Measurements from ENCODE around the gene SMIM33. TPM values are rescaled to one million over a fixed set of nuclear protein-coding genes. Genes with fewer than 3 reads are reported as not detected.

The SMIM33 gene
- polyA plus RNA-seq, 1 of the 3 experiments (the other 2 are of a cell fraction), result not detected

DNA sequence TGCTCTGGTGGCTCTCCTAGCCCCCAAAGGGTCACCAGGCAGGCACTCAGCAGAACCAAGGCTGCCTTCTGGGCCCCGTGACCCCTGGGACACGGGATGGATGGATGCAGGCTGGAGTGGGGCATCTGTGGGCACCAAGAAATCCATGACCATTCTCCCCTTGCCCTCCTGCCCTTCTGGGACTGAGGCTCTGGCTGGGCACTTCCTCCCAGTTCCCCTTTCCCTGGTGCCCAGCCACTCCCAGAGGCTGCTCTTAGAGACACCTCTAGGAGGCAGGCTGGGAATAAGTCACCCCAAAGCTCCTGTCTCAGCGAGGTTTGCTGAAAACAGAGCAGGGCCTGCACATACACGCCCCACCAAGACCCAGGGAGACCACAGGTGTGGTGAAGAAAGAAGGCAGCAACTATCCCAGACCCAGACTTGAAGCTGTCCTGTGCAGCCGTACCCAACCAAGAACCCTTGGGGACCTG lies 10.8 kb downstream of the SMIM33 start:
- WGBS (ENCODE audit: low lambda C conversion rate), result 85% methylated on average over 5 of the region's 5 CpGs
- peaks cover 15 to 26% of the 10 kb centered on the region in 2 experiments for H3K36me3 ChIP-seq (replicated peaks in 1 of 2; ENCODE audit: control insufficient read depth in 1 of 2, insufficient read depth in 2 of 2, low read length in 1 of 2)
- H4K20me1 ChIP-seq (ENCODE audit: insufficient read depth), result no peaks in the 10 kb centered on the region
- peaks cover 22% of the 10 kb centered on the region for H3F3A ChIP-seq (replicated peaks; ENCODE audit: insufficient read depth)
- H3K9ac ChIP-seq, result peak overlapping the region; percentile 84
- H3K79me2 ChIP-seq (ENCODE audit: insufficient read depth), result peaks cover 45% of the 10 kb centered on the region
- H3K9me2 ChIP-seq, result no peaks in the 10 kb centered on the region
- peaks cover 14% of the 10 kb centered on the region in 2 experiments; a peak in 2 of 4 replicates for H3K4me1 ChIP-seq (ENCODE audit: control insufficient read depth in 1 of 2, insufficient read depth in 2 of 2, low read depth in 1 of 2, low read length in 1 of 2)
- peak; percentile 31 for DNase-seq
- no peaks in the 10 kb centered on the region for H3K27me3 ChIP-seq (ENCODE audit: insufficient read depth)
- H3K9me3 ChIP-seq, result no peaks in the 10 kb centered on the region
- peak overlapping the region; percentile 91 to 100 for H3K27ac ChIP-seq (ENCODE audit: low read depth in 2 of 2, low read length in 1 of 2)
- peak overlapping the region; percentile 50 to 69 for H3K4me3 ChIP-seq (ENCODE audit: low read depth in 2 of 2, low read length in 1 of 2)
- TF ChIP-seq RAD21 (IDR thresholded peaks at IDR 0.05; ENCODE audit: low read length) (peak; percentile 12; the same call in 1 of the 2 replicates), TCF12 (IDR thresholded peaks at IDR 0.05) (no peak), FOXM1 (IDR thresholded peaks at IDR 0.05; ENCODE audit: low read depth) (no peak), YY1 (IDR thresholded peaks at IDR 0.05; ENCODE audit: low read depth) (no peak)
- TF ChIP-seq, protein P1, sequence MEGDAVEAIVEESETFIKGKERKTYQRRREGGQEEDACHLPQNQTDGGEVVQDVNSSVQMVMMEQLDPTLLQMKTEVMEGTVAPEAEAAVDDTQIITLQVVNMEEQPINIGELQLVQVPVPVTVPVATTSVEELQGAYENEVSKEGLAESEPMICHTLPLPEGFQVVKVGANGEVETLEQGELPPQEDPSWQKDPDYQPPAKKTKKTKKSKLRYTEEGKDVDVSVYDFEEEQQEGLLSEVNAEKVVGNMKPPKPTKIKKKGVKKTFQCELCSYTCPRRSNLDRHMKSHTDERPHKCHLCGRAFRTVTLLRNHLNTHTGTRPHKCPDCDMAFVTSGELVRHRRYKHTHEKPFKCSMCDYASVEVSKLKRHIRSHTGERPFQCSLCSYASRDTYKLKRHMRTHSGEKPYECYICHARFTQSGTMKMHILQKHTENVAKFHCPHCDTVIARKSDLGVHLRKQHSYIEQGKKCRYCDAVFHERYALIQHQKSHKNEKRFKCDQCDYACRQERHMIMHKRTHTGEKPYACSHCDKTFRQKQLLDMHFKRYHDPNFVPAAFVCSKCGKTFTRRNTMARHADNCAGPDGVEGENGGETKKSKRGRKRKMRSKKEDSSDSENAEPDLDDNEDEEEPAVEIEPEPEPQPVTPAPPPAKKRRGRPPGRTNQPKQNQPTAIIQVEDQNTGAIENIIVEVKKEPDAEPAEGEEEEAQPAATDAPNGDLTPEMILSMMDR (IDR thresholded peaks at IDR 0.05), result peak; percentile 40
- TF ChIP-seq, protein P2, sequence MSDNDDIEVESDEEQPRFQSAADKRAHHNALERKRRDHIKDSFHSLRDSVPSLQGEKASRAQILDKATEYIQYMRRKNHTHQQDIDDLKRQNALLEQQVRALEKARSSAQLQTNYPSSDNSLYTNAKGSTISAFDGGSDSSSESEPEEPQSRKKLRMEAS (IDR thresholded peaks at IDR 0.05; ENCODE audit: low read depth), result peak; percentile 9; the same call in 1 of the 2 replicates
- POLR2A ChIA-PET, result interaction anchor here (0.8 to 1.0 kb wide), 2 partner anchors 36 to 42 kb away, joined by 3 to 4 read pairs; partner anchors contain the start of gene DNAJC18
- CTCF ChIA-PET, result interaction anchor here (0.9 to 2.4 kb wide), 3 partner anchors 36 to 61 kb away, joined by 3 to 11 read pairs (median 5); no protein-coding TSS in a partner anchor
- H3K4me2 ChIP-seq, result peak overlapping the region; percentile 96
- H2AFZ ChIP-seq (ENCODE audit: low read depth), result no peak overlapping the region

DNA sequence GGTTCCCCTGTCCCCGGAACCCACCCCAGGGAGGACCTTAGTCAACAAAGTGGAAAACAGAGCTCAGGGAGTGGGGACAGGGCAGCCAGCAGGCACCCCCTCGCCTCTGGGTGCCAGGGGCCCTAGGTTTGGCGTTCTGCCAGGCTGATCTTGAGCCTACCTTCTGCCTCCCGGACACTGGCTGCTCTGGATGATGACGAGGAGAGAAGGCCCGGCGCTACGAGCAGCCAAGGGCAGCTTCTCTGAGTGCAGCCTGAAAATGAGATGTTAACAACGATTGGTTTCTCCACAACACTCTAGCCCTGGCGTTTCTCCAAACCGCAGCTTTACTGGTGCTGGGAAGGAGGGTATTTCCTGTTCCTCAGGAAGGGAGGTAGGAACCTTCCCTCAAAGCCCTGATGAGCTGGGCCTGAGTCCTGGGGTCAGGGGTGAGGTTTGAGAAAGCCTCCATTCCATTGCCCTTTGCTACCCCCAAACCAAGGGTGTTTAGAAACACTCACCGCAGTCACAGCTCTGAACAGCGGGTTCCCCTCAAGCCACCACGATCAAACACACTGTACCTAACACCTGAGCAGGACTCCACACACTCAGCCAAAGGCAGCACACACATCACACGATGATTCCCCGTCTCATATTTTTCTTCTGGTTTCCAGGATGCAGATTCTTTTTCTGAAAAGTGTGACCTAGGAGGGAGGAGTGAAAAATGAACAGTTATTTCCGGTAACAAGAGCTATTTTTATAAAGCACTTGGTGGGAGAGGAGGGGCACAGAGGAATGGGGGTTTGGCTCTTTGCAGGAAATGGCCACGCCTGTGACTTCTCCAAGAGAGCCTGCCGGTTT lies 11.5 kb downstream of the SMIM33 start, which contains the start of gene STING1:
STING1 (minus strand) TSS at position 709 of the 840 bp plus-strand sequence. CDS start 1,054 bp downstream, outside the sequence.
- CTCF ChIA-PET, result interaction anchor here (0.7 to 2.4 kb wide), 4 partner anchors 13 to 62 kb away, joined by 3 to 11 read pairs (median 4); no protein-coding TSS in a partner anchor
- peaks cover 45% of the 10 kb centered on the region for H3K79me2 ChIP-seq (ENCODE audit: insufficient read depth)
- H3K4me2 ChIP-seq, result peak within 1 kb of the TSS; percentile 96
- no peaks in the 10 kb centered on the region for H3K9me2 ChIP-seq
- H3K4me1 ChIP-seq (ENCODE audit: control insufficient read depth in 1 of 2, insufficient read depth in 2 of 2, low read depth in 1 of 2, low read length in 1 of 2), result peaks cover 14% of the 10 kb centered on the region in 2 experiments; a peak in 2 of 4 replicates
- H2AFZ ChIP-seq (ENCODE audit: low read depth), result peak within 1 kb of the TSS; percentile 76; the same call in 1 of the 2 replicates
- peak within 1 kb of the TSS; percentile 91 to 100 for H3K27ac ChIP-seq (ENCODE audit: low read depth in 2 of 2, low read length in 1 of 2)
- H3K27me3 ChIP-seq (ENCODE audit: insufficient read depth), result no peaks in the 10 kb centered on the region
- peak within 1 kb of the TSS; percentile 84 for H3K9ac ChIP-seq
- DNase-seq, result peak; percentile 66
- POLR2A ChIA-PET, result interaction anchor here (0.8 to 1.0 kb wide), 2 partner anchors 36 to 43 kb away, joined by 3 to 4 read pairs; partner anchors contain the start of gene DNAJC18
- no peaks in the 10 kb centered on the region for H3K9me3 ChIP-seq
- H3K36me3 ChIP-seq (replicated peaks in 1 of 2; ENCODE audit: control insufficient read depth in 1 of 2, insufficient read depth in 2 of 2, low read length in 1 of 2), result peaks cover 11 to 26% of the 10 kb centered on the region in 2 experiments
- peak within 1 kb of the TSS; percentile 50 to 69 for H3K4me3 ChIP-seq (ENCODE audit: low read depth in 2 of 2, low read length in 1 of 2)
- H3F3A ChIP-seq (replicated peaks; ENCODE audit: insufficient read depth), result peaks cover 22% of the 10 kb centered on the region
- H4K20me1 ChIP-seq (ENCODE audit: insufficient read depth), result no peaks in the 10 kb centered on the region
- WGBS (ENCODE audit: low lambda C conversion rate), result 27% methylated on average over 15 of the region's 19 CpGs
- TF ChIP-seq POLR2AphosphoS5 (IDR thresholded peaks at IDR 0.05; ENCODE audit: low read depth, low read length) (no peak; the same call in none of the 2 replicates), NRF1 (IDR thresholded peaks at IDR 0.05; ENCODE audit: low read depth, low read length) (no peak), SIN3A (IDR thresholded peaks at IDR 0.05; ENCODE audit: borderline replicate concordance, low read depth, low read length) (peak; percentile 52; the same call in 1 of the 2 replicates), EZH2phosphoT487 (IDR thresholded peaks at IDR 0.05; ENCODE audit: borderline replicate concordance, low read depth) (no peak), EP300 (IDR thresholded peaks at IDR 0.05; ENCODE audit: borderline replicate concordance in 1 of 2, low read depth in 1 of 2, low read length in 1 of 2) (peak; percentile 22 to 70; a peak in 1 of 4 replicates), GABPA (IDR thresholded peaks at IDR 0.05; ENCODE audit: low read depth) (peak; percentile 68), RXRA (IDR thresholded peaks at IDR 0.05; ENCODE audit: borderline replicate concordance, low read depth) (no peak), MXI1 (IDR thresholded peaks at IDR 0.05; ENCODE audit: low read depth, low read length) (no peak), JUND (IDR thresholded peaks at IDR 0.05) (peak; percentile 57; the same call in 1 of the 2 replicates), MEF2A (IDR thresholded peaks at IDR 0.05; ENCODE audit: borderline replicate concordance, low read depth) (peak; percentile 83; the same call in 1 of the 2 replicates), FOSL2 (IDR thresholded peaks at IDR 0.05; ENCODE audit: borderline replicate concordance, low read depth) (peak; percentile 43; the same call in 1 of the 2 replicates), TCF12 (IDR thresholded peaks at IDR 0.05) (peak; percentile 72), NFIC (IDR thresholded peaks at IDR 0.05; ENCODE audit: borderline replicate concordance) (peak; percentile 97), RCOR1 (IDR thresholded peaks at IDR 0.05; ENCODE audit: low read length) (no peak), ELF1 (IDR thresholded peaks at IDR 0.05) (peak; percentile 49; the same call in 1 of the 2 replicates)
- TF ChIP-seq, protein P3, sequence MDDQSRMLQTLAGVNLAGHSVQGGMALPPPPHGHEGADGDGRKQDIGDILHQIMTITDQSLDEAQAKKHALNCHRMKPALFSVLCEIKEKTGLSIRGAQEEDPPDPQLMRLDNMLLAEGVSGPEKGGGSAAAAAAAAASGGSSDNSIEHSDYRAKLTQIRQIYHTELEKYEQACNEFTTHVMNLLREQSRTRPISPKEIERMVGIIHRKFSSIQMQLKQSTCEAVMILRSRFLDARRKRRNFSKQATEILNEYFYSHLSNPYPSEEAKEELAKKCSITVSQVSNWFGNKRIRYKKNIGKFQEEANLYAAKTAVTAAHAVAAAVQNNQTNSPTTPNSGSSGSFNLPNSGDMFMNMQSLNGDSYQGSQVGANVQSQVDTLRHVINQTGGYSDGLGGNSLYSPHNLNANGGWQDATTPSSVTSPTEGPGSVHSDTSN (IDR thresholded peaks at IDR 0.05), result peak; percentile 30; the same call in 1 of the 2 replicates
- TF ChIP-seq, protein P4, sequence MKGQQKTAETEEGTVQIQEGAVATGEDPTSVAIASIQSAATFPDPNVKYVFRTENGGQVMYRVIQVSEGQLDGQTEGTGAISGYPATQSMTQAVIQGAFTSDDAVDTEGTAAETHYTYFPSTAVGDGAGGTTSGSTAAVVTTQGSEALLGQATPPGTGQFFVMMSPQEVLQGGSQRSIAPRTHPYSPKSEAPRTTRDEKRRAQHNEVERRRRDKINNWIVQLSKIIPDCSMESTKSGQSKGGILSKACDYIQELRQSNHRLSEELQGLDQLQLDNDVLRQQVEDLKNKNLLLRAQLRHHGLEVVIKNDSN (IDR thresholded peaks at IDR 0.05; ENCODE audit: borderline replicate concordance, low read depth), result no peak
- TF ChIP-seq, protein P2 (IDR thresholded peaks at IDR 0.05; ENCODE audit: low read depth), result peak; percentile 48
